WTC11 (cell line): ENCODE data around the gene QTRT2.

ENCODE experiments used
- ATF1 ChIP-seq: sonication (generic); formaldehyde crosslinking; IDR thresholded peaks from 2 replicates; pipeline ENCODE4 v1.8.1; 2023; ENCODE audit warnings: mild to moderate bottlenecking, moderate library complexity, missing genetic modification reagents
- CREB1 ChIP-seq: sonication (generic); formaldehyde crosslinking; IDR thresholded peaks from 2 replicates; pipeline ENCODE4 v1.8.0; 2023; ENCODE audit warnings: mild to moderate bottlenecking, missing genetic modification reagents
- ESRRA ChIP-seq: sonication (generic); formaldehyde crosslinking; IDR thresholded peaks from 2 replicates; pipeline ENCODE4 v1.8.1; 2022; ENCODE audit warnings: mild to moderate bottlenecking, missing genetic modification reagents, borderline replicate concordance
- GTF2I ChIP-seq: fragments of 250-450 bp; sonication (Bioruptor Pico); conservative IDR thresholded peaks from 2 replicates; pipeline ENCODE4 v1.4.0; 2021; ENCODE audit warnings: mild to moderate bottlenecking
- NR2C2 ChIP-seq: sonication (generic); formaldehyde crosslinking; IDR thresholded peaks from 2 replicates; pipeline ENCODE4 v1.8.0; 2022; ENCODE audit warnings: mild to moderate bottlenecking, missing genetic modification reagents
- RORB ChIP-seq: fragments of 250-450 bp; sonication (Bioruptor Pico); IDR thresholded peaks from 2 replicates; pipeline ENCODE4 v1.9.0; 2021; ENCODE audit warnings: mild to moderate bottlenecking
- TCF7 ChIP-seq: sonication (generic); formaldehyde crosslinking; IDR thresholded peaks from 2 replicates; pipeline ENCODE4 v1.8.0; 2022; ENCODE audit warnings: mild to moderate bottlenecking, low read depth, missing genetic modification reagents, moderate library complexity
- ZNF219 ChIP-seq: sonication (generic); formaldehyde crosslinking; IDR thresholded peaks from 2 replicates; pipeline ENCODE4 v1.8.0; 2023; ENCODE audit warnings: missing genetic modification reagents, mild to moderate bottlenecking, borderline replicate concordance
- ZNF232 ChIP-seq: sonication (generic); formaldehyde crosslinking; IDR thresholded peaks from 2 replicates; pipeline ENCODE4 v1.8.0; 2022; ENCODE audit warnings: mild to moderate bottlenecking, missing genetic modification reagents
- ZNF423 ChIP-seq: fragments of 250-450 bp; sonication (Bioruptor Pico); IDR thresholded peaks from 2 replicates; pipeline ENCODE4 v2.1.2; 2022; ENCODE audit warnings: mild to moderate bottlenecking, moderate library complexity
- TF ChIP-seq, protein P1 (sequence below): sonication (generic); formaldehyde crosslinking; conservative IDR thresholded peaks from 2 replicates; pipeline ENCODE4 v1.8.1; 2022; ENCODE audit warnings: mild to moderate bottlenecking, missing genetic modification reagents
- TF ChIP-seq, protein P2 (sequence below): sonication (generic); formaldehyde crosslinking; IDR thresholded peaks from 2 replicates; pipeline ENCODE4 v1.8.0; 2023; ENCODE audit warnings: missing genetic modification reagents, mild to moderate bottlenecking, borderline replicate concordance
- TF ChIP-seq, protein P3 (sequence below): fragments of 200-600 bp; IDR thresholded peaks from 2 replicates; pipeline ENCODE4 v1.8.0; 2022; ENCODE audit warnings: antibody characterized with exemption
- TF ChIP-seq, protein P4 (sequence below): sonication (generic); formaldehyde crosslinking; IDR thresholded peaks from 2 replicates; pipeline ENCODE4 v1.8.1; 2023; ENCODE audit warnings: mild to moderate bottlenecking, missing genetic modification reagents, moderate library complexity

DNA sequence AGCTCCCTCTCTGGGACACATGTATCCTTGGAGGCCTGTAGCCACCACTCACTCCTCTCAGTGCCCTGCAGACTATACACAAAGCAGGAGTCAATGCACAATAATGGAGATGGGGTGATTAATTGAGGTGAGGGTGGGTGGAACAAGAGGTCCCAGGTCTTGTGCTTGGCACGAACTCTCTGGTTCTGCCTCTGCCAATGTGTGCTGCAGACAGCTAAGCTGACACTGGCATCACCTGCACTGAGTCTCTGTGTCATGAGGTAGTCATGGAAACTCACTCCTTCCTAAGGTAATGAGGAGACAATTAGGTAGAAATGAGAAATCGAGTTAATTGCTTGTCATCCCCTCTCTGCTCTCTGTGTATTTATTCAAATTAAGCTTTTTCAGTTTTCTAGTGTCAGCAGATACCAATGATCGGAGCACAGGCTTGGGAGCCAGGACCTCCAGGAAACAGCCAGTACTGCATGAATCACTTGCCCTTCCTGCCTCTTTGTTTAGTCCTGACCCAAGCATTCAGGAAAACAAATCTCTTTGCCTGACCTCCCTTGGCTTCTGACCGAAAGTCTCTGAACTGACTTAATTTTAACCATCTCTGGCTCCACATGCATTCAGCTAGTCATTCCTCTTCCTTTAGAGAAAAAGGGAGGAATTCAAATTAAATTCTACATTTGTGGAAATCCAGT, 65.6 kb downstream of the QTRT2 start:
- TF ChIP-seq TCF7 (CRISPR knock-in tag), result no peak
- no peak for TF ChIP-seq ATF1 (CRISPR knock-in tag)
- no peak for TF ChIP-seq ZNF219 (CRISPR knock-in tag)
- TF ChIP-seq NR2C2, result no peak
- TF ChIP-seq, protein P1, sequence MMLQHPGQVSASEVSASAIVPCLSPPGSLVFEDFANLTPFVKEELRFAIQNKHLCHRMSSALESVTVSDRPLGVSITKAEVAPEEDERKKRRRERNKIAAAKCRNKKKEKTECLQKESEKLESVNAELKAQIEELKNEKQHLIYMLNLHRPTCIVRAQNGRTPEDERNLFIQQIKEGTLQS (CRISPR knock-in tag), result no peak
- TF ChIP-seq, protein P2, sequence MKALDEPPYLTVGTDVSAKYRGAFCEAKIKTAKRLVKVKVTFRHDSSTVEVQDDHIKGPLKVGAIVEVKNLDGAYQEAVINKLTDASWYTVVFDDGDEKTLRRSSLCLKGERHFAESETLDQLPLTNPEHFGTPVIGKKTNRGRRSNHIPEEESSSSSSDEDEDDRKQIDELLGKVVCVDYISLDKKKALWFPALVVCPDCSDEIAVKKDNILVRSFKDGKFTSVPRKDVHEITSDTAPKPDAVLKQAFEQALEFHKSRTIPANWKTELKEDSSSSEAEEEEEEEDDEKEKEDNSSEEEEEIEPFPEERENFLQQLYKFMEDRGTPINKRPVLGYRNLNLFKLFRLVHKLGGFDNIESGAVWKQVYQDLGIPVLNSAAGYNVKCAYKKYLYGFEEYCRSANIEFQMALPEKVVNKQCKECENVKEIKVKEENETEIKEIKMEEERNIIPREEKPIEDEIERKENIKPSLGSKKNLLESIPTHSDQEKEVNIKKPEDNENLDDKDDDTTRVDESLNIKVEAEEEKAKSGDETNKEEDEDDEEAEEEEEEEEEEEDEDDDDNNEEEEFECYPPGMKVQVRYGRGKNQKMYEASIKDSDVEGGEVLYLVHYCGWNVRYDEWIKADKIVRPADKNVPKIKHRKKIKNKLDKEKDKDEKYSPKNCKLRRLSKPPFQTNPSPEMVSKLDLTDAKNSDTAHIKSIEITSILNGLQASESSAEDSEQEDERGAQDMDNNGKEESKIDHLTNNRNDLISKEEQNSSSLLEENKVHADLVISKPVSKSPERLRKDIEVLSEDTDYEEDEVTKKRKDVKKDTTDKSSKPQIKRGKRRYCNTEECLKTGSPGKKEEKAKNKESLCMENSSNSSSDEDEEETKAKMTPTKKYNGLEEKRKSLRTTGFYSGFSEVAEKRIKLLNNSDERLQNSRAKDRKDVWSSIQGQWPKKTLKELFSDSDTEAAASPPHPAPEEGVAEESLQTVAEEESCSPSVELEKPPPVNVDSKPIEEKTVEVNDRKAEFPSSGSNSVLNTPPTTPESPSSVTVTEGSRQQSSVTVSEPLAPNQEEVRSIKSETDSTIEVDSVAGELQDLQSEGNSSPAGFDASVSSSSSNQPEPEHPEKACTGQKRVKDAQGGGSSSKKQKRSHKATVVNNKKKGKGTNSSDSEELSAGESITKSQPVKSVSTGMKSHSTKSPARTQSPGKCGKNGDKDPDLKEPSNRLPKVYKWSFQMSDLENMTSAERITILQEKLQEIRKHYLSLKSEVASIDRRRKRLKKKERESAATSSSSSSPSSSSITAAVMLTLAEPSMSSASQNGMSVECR (CRISPR knock-in tag), result no peak
- TF ChIP-seq, protein P3, sequence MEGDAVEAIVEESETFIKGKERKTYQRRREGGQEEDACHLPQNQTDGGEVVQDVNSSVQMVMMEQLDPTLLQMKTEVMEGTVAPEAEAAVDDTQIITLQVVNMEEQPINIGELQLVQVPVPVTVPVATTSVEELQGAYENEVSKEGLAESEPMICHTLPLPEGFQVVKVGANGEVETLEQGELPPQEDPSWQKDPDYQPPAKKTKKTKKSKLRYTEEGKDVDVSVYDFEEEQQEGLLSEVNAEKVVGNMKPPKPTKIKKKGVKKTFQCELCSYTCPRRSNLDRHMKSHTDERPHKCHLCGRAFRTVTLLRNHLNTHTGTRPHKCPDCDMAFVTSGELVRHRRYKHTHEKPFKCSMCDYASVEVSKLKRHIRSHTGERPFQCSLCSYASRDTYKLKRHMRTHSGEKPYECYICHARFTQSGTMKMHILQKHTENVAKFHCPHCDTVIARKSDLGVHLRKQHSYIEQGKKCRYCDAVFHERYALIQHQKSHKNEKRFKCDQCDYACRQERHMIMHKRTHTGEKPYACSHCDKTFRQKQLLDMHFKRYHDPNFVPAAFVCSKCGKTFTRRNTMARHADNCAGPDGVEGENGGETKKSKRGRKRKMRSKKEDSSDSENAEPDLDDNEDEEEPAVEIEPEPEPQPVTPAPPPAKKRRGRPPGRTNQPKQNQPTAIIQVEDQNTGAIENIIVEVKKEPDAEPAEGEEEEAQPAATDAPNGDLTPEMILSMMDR, result no peak
- no peak for TF ChIP-seq ZNF232 (CRISPR knock-in tag)
- TF ChIP-seq ZNF423 (CRISPR knock-in tag), result no peak
- TF ChIP-seq CREB1 (CRISPR knock-in tag), result no peak
- TF ChIP-seq, protein P4, sequence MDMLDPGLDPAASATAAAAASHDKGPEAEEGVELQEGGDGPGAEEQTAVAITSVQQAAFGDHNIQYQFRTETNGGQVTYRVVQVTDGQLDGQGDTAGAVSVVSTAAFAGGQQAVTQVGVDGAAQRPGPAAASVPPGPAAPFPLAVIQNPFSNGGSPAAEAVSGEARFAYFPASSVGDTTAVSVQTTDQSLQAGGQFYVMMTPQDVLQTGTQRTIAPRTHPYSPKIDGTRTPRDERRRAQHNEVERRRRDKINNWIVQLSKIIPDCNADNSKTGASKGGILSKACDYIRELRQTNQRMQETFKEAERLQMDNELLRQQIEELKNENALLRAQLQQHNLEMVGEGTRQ, result no peak
- no peak for TF ChIP-seq RORB (CRISPR knock-in tag)
- TF ChIP-seq GTF2I (CRISPR knock-in tag), result no peak
- no peak for TF ChIP-seq ESRRA
